ENCODE data around the gene MC3R. TPM values are rescaled to one million over a fixed set of nuclear protein-coding genes. Genes with fewer than 3 reads are reported as not detected.

The MC3R gene
- total and polyA plus RNA-seq, 10 donors = not detected

GRCh38 chr20:56274156-56274555 is 25.6 kb downstream of the MC3R start:
- H3K4me3 ChIP-seq = no peak overlapping the region
- no peaks in the 10 kb centered on the region for H3K4me1 ChIP-seq
- intact Hi-C loops (cut with DNase I; ENCODE audit: low total_unique reads) = no loop called here
- DNase-seq = no peak
- H3K9me3 ChIP-seq = peaks cover 0 to 19% (median 0%) of the 10 kb centered on the region in 8 donors
- H3K27me3 ChIP-seq (replicated peaks in 1 of 7) = peaks cover 0 to 24% (median 0%) of the 10 kb centered on the region in 7 donors
- TF ChIP-seq POLR2A (IDR thresholded peaks at IDR 0.05) (no peak), POLR2AphosphoS5 (IDR thresholded peaks at IDR 0.05) (no peak), CTCF (IDR thresholded peaks at IDR 0.05 in 8 of 11, conservative IDR thresholded peaks at IDR 0.05 in 3 of 11) (no peak)
- H3K36me3 ChIP-seq = no peaks in the 10 kb centered on the region
- WGBS, 5 donors = 83 to 91% (median 87%) methylated on average over 6 of the region's 6 CpGs
- no peak overlapping the region for H3K27ac ChIP-seq

- H3K27me3 ChIP-seq (replicated peaks in 1 of 7) = peaks cover 0 to 9% (median 0%) of the 10 kb centered on the region in 7 donors
- DNase-seq = no peak
- peaks cover 0 to 12% (median 0%) of the 10 kb centered on the region in 8 donors for H3K9me3 ChIP-seq
- intact Hi-C loops (cut with DNase I; ENCODE audit: low total_unique reads) = no loop called here
- no peaks in the 10 kb centered on the region for H3K4me1 ChIP-seq
- H3K36me3 ChIP-seq = no peaks in the 10 kb centered on the region
- WGBS, 5 donors = 77 to 92% (median 86%) methylated on average over 2 of the region's 2 CpGs
- TF ChIP-seq POLR2AphosphoS5 (IDR thresholded peaks at IDR 0.05) = no peak
- TF ChIP-seq CTCF (IDR thresholded peaks at IDR 0.05 in 8 of 11, conservative IDR thresholded peaks at IDR 0.05 in 3 of 11) = no peak
- no peak for TF ChIP-seq POLR2A (IDR thresholded peaks at IDR 0.05)
- no peak overlapping the region for H3K27ac ChIP-seq
- no peak overlapping the region for H3K4me3 ChIP-seq
These were observed 29.7 kb downstream of the MC3R start for GRCh38 chr20:56278196-56278595.

DNA sequence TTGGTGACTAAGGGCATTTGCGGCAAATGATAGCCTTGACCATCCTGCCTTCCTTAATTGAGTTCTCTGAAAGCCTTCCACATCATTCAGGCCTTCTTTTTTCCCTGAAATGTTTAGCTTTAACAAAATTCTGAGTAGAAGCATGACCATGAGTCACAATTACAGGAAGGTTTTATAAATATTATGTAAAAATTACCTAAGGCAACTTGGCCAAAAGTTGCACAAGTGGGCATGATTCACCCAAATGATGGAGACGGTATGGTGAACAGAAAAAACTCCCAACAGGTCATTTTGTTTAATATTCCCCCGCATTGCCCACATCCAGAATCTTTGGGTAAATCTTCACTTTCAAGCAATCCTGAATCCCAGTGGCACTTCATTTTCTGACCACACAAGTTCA is 37.0 kb downstream of the MC3R start:
- DNase-seq = no peak
- H3K27me3 ChIP-seq (replicated peaks in 1 of 7) = no peaks in the 10 kb centered on the region
- 82 to 96% (median 85%) methylated on average over 3 of the region's 3 CpGs for WGBS, 5 donors
- TF ChIP-seq POLR2AphosphoS5 (IDR thresholded peaks at IDR 0.05) (no peak), CTCF (IDR thresholded peaks at IDR 0.05 in 8 of 11, conservative IDR thresholded peaks at IDR 0.05 in 3 of 11) (no peak), POLR2A (IDR thresholded peaks at IDR 0.05) (no peak)
- no peak overlapping the region for H3K4me3 ChIP-seq
- intact Hi-C loops (cut with DNase I; ENCODE audit: low total_unique reads) = no loop called here
- H3K36me3 ChIP-seq = no peaks in the 10 kb centered on the region
- H3K27ac ChIP-seq = no peak overlapping the region
- H3K4me1 ChIP-seq = no peaks in the 10 kb centered on the region
- H3K9me3 ChIP-seq = no peaks in the 10 kb centered on the region

GRCh38 chr20:56289652-56290051 is 41.1 kb downstream of the MC3R start:
- no peaks in the 10 kb centered on the region for H3K4me1 ChIP-seq
- WGBS, 5 donors = 70 to 80% (median 78%) methylated on average over 5 of the region's 5 CpGs
- TF ChIP-seq POLR2A (IDR thresholded peaks at IDR 0.05) (no peak), CTCF (IDR thresholded peaks at IDR 0.05 in 8 of 11, conservative IDR thresholded peaks at IDR 0.05 in 3 of 11) (no peak), POLR2AphosphoS5 (IDR thresholded peaks at IDR 0.05) (no peak)
- no peak for DNase-seq
- no peaks in the 10 kb centered on the region for H3K9me3 ChIP-seq
- no peak overlapping the region for H3K27ac ChIP-seq
- H3K4me3 ChIP-seq = no peak overlapping the region
- no peaks in the 10 kb centered on the region for H3K36me3 ChIP-seq
- H3K27me3 ChIP-seq (replicated peaks in 1 of 7) = peaks cover 0 to 6% (median 0%) of the 10 kb centered on the region in 7 donors
- intact Hi-C loops (cut with DNase I; ENCODE audit: low total_unique reads) = no loop called here

Measured in spleen (tissue), 11 donors.